Measurements from ENCODE around the gene FBXO41. TPM values are rescaled to one million over a fixed set of nuclear protein-coding genes. Genes with fewer than 3 reads are reported as not detected.
A peak's percentile ranks its signal among the peaks of the same experiment; 100 is the strongest.

The FBXO41 gene
- total RNA-seq, 1 donor from 2014 or later, result 2.1 TPM

DNA sequence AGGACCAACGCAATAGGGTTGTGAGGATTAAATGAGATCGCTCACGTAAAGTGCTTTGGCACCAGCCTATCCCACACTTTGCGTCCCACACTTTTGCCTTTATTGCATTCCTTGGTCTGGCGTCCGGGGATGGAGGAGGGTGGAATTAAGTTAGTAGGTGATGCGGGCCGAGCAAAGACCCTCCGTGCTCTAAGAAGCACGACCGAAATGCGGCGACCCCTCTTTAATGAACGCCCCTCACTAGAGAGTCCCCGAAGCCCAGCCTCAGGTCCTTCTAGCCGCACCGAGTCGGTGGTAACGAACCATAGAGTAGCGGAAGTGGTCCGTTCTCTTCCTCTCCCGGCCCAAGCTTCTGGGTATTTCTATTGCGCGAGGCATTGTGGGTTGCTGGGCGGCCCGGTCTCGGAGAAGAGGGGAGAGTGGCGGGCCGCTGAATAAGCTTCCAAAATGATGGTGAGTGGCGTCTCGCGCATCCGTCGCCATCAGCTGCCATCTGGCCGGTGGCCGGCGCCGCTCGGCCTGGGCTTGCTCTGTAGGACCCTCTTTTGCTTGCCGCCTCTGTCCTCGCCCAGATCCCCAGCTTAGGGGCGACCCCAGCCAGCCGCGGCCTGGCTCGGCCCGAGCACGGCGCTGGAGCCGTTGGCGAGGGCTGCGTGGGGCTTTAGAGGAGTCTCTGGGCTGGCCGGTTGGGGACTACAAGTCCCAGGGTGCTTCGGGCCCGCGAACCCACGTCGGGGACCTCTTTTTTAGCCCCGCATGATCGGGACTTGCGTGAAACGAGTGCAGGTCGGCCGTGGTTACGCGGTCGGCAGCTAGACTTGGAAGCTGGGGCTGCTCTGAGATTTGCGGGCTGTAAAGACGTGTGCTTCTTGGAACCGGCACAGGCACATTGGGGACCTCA is 50.1 kb downstream of the FBXO41 start, which contains the start of gene CCT7:
Gene CCT7 (plus strand): TSS at position 377 of the 901 bp plus-strand sequence. CDS start 71 bp downstream, at position 448.
- ATAC-seq, result peak; percentile 88
- H3K27ac ChIP-seq, result peak within 1 kb of the TSS; percentile 91

DNA sequence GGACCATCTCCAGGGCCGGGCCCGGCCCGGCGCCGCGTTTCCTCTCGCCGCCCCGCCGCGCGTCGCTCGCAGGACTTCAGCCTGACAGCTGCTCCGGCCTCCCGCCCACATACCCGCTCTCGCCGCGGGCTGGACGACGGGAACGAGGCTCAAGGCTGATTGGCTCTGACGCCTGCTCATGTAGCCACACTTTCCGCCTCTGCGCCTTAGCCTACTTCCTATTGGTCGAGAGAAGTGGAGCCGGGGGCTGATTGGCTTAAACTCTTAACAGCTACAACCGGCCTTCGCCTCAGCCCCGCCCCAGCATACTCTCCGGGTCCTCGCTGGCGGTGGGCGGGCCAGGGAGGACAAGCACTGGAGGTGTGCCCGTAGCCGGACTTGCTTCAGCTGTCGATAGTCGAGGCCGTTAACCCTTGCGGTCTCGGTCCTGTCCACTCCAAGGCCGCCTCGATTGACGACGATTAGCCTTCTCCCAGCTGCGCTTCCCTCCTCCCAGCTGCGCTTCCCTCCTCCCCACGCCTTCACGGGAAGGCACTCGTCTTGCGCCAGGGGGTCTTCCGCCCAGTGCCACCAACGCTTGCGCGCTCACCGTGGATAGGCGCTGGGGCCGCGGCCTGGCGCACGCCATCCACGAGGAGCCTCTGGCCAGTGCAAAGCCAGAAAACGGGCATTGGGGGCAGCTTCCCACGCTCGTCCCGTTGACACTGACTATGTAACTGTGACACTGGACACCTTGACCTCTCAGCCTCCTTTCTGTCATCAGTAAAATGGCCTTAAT is 50.9 kb downstream of the FBXO41 start, which contains the start of gene PRADC1:
Gene PRADC1 (minus strand): TSS at position 86 of the 778 bp plus-strand sequence. CDS start 79 bp downstream, at position 7.
- Histone ChIP-seq H3K36me3 (peaks cover 14% of the 10 kb centered on the region), H3K9me3 (no peaks in the 10 kb centered on the region), H3K4me3 (peak within 1 kb of the TSS; percentile 93), H3K4me1 (peaks cover 24% of the 10 kb centered on the region), H3K27ac (peak within 1 kb of the TSS; percentile 91), H3K27me3 (no peaks in the 10 kb centered on the region)
- DNase-seq (peak; percentile 99), ATAC-seq (peak; percentile 96)
- intact Hi-C loops (cut with DNase I), result no loop called here
- TF ChIP-seq, protein P1, sequence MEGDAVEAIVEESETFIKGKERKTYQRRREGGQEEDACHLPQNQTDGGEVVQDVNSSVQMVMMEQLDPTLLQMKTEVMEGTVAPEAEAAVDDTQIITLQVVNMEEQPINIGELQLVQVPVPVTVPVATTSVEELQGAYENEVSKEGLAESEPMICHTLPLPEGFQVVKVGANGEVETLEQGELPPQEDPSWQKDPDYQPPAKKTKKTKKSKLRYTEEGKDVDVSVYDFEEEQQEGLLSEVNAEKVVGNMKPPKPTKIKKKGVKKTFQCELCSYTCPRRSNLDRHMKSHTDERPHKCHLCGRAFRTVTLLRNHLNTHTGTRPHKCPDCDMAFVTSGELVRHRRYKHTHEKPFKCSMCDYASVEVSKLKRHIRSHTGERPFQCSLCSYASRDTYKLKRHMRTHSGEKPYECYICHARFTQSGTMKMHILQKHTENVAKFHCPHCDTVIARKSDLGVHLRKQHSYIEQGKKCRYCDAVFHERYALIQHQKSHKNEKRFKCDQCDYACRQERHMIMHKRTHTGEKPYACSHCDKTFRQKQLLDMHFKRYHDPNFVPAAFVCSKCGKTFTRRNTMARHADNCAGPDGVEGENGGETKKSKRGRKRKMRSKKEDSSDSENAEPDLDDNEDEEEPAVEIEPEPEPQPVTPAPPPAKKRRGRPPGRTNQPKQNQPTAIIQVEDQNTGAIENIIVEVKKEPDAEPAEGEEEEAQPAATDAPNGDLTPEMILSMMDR (IDR thresholded peaks at IDR 0.05), result no peak

More for the DNA sequence above, 50.1 kb downstream of the FBXO41 start, which contains the start of gene CCT7:
- TF ChIP-seq, protein P1 (IDR thresholded peaks at IDR 0.05), result no peak
- Histone ChIP-seq H3K4me3 (peak within 1 kb of the TSS; percentile 93), H3K4me1 (peaks cover 25% of the 10 kb centered on the region), H3K27me3 (no peaks in the 10 kb centered on the region), H3K9me3 (no peaks in the 10 kb centered on the region), H3K36me3 (peaks cover 12% of the 10 kb centered on the region)
- intact Hi-C loops (cut with DNase I), result no loop called here
- peak; percentile 91 for DNase-seq

DNA sequence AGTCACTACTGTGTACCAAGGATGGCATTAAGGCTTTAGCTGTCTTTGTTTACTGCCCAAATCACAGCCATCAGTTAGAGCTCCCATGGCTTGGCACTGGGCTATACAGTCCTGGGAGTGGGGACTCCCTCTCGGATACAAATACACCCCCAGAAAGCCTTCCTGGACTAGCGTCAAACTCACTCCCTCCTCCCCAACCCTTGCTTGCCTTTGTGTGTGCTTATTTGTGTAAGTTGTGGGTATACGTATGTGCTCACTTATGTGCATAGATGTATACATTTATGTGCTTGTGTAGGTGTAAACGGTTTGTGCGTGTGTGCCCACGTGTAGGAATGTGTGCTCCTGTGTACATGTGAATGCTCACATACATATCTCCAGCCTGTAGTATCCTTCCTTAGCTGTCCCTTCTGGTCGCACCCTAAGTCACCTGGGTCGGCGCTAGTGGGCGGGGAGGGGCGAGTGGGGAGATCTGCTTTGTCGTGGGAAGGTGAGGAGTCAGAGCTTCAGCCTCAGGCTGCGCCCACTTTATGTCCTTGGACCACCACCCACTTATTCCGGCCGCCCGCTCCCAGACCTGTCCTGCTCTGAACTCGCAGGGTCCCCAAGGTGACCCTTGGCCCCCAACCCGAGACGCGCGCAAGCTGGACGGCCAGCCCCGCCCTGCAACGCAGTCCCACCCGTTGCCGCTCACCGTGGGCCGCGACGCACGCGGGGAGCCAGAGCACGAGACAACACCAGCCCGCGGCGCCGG is 51.7 kb downstream of the FBXO41 start:
- H3K4me1 ChIP-seq, result peaks cover 17% of the 10 kb centered on the region
- no peaks in the 10 kb centered on the region for H3K27me3 ChIP-seq
- no peaks in the 10 kb centered on the region for H3K9me3 ChIP-seq
- peaks cover 10% of the 10 kb centered on the region for H3K36me3 ChIP-seq
- H3K4me3 ChIP-seq, result peak overlapping the region; percentile 93
- intact Hi-C loops (cut with DNase I), result no loop called here
- TF ChIP-seq, protein P1 (IDR thresholded peaks at IDR 0.05), result no peak
- peak overlapping the region; percentile 71 for H3K27ac ChIP-seq
- DNase-seq (no peak), ATAC-seq (no peak)

DNA sequence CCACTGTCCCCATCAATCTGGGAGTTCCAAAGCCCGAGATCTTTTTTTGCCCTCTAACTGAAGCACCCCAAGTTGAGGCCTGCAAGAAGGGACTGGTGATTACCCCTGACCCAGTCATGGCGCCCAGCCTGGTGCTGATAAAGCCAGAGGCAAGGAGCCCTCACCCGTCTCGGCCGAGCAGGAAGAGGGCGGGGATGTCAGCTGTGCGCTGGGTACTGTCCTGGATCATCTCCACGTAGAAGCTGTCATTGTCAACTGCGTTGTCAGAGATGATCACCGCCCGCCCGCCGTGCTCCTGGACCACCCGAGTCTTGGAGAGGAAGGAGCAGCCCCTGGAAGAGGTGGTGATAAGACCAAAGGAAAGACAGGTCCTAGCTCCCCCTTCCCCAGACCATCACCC is 55.6 kb downstream of the FBXO41 start:
- Histone ChIP-seq H3K27me3 (no peaks in the 10 kb centered on the region), H3K4me3 (no peak overlapping the region), H3K27ac (no peak overlapping the region), H3K36me3 (peaks cover 10% of the 10 kb centered on the region), H3K4me1 (peaks cover 7% of the 10 kb centered on the region), H3K9me3 (no peaks in the 10 kb centered on the region)
- peak; percentile 58 for DNase-seq
- intact Hi-C loops (cut with DNase I), result no loop called here
- no peak for ATAC-seq
- TF ChIP-seq, protein P1 (IDR thresholded peaks at IDR 0.05), result no peak

DNA sequence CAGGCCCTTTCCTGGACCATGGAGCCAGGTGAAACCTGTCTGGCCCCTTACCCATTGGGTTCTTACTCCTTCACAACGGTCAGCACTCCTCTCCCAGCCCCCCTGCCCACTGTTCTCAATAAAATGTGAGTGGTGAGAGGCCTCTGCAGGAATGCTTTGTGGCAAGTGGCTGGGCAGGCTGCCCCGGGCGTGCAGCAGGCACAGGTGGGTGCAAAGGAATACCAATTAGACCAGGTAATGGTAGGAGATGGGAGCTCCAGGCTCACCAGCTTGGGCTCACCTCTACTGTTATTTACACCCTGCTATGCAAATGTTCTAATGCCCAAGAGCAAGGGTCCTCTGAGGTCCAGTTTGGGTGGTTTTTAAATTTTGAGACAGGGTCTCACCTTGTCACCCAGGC is 57.2 kb downstream of the FBXO41 start:
- no peaks in the 10 kb centered on the region for H3K9me3 ChIP-seq
- DNase-seq, result peak; percentile 40
- intact Hi-C loops (cut with DNase I), result no loop called here
- H3K27me3 ChIP-seq, result no peaks in the 10 kb centered on the region
- TF ChIP-seq, protein P1 (IDR thresholded peaks at IDR 0.05), result no peak
- peaks cover under 1% of the 10 kb centered on the region for H3K4me1 ChIP-seq
- peaks cover 21% of the 10 kb centered on the region for H3K36me3 ChIP-seq
- H3K4me3 ChIP-seq, result no peak overlapping the region
- ATAC-seq, result no peak
- no peak overlapping the region for H3K27ac ChIP-seq
